Activated CD4-positive, alpha-beta T cell treated with anti-CD3 and anti-CD28 coated beads, Interleukin-10, Interleukin-2, amounts not matched to agents 100 ng/mL and 50 ng/mL, durations not matched to agents 16 hours and 8 hours (primary cell): ENCODE results near the gene PRKAG2.
A peak's percentile ranks its signal among the peaks of the same experiment; 100 is the strongest.
"Not testable (repeated sequence)": the region's sequence is repeated elsewhere in the genome, so short reads cannot be mapped to it uniquely, and the experiment has no call there.

Experiments used
- DNase-seq: peaks from one replicate; pipeline ENCODE4 v3.0.0-alpha.2; 2020

Gene PRKAG2

GRCh38 chr7:151759591-151760042 is 117.3 kb downstream of the PRKAG2 start:
- peak; percentile 71 for DNase-seq

GRCh38 chr7:151758622-151759540 is 118.0 kb downstream of the PRKAG2 start:
- no peak for DNase-seq

GRCh38 chr7:151757274-151757673 is 119.6 kb downstream of the PRKAG2 start:
- no peak for DNase-seq

GRCh38 chr7:151756866-151757265 is 120.0 kb downstream of the PRKAG2 start:
- DNase-seq, result no peak

GRCh38 chr7:151756076-151756731 is 120.7 kb downstream of the PRKAG2 start:
- DNase-seq, result peak; percentile 87

- DNase-seq, result no peak
Measured at GRCh38 chr7:151755131-151755801, 121.6 kb downstream of the PRKAG2 start.

GRCh38 chr7:151754688-151755130 is 122.2 kb downstream of the PRKAG2 start:
- DNase-seq, result no peak

GRCh38 chr7:151754142-151754590 is 122.7 kb downstream of the PRKAG2 start:
- DNase-seq, result peak; percentile 24

GRCh38 chr7:151752816-151753595 is 123.9 kb downstream of the PRKAG2 start:
- DNase-seq, result no peak

GRCh38 chr7:151752037-151752436 is 124.9 kb downstream of the PRKAG2 start:
- DNase-seq, result no peak

GRCh38 chr7:151748733-151749132 is 128.2 kb downstream of the PRKAG2 start:
- no peak for DNase-seq

GRCh38 chr7:151748021-151748420 is 128.9 kb downstream of the PRKAG2 start:
- DNase-seq, result not testable (repeated sequence)

GRCh38 chr7:151745706-151746105 is 131.2 kb downstream of the PRKAG2 start:
- no peak for DNase-seq

- DNase-seq, result peak; percentile 67
Measured at GRCh38 chr7:151744656-151745638, 132.0 kb downstream of the PRKAG2 start.

GRCh38 chr7:151744051-151744580 is 132.8 kb downstream of the PRKAG2 start:
- no peak for DNase-seq

GRCh38 chr7:151743481-151743983 is 133.4 kb downstream of the PRKAG2 start:
- no peak for DNase-seq

GRCh38 chr7:151742713-151743480 is 134.0 kb downstream of the PRKAG2 start:
- no peak for DNase-seq

GRCh38 chr7:151741585-151741984 is 135.3 kb downstream of the PRKAG2 start:
- DNase-seq, result no peak

GRCh38 chr7:151740081-151740851 is 136.6 kb downstream of the PRKAG2 start:
- DNase-seq, result no peak
